Measurements from ENCODE around the gene NLRP8.
"Not testable (repeated sequence)": the region's sequence is repeated elsewhere in the genome, so short reads cannot be mapped to it uniquely, and the experiment has no call there.

DNA sequence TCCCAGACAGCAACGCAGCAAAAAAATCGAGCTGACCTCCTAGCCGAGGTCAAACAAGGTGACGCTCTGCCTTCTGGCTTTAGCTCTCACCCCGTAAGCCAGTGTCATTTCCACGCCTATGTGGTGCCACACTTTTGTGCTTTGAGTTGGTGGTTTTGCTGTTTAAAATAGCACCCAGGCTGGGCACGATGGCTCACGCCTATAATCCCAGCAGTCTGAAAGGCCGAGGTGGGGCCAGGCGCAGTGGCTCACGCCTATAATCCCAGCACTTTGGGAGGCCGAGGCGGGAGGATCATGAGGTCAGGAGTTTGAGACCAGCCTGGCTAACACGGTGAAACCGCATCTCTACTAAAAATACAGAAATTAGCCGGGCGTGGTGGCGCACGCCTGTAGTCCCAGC is 2.9 kb downstream of the NLRP8 start:
- TF ChIP-seq, protein P1, sequence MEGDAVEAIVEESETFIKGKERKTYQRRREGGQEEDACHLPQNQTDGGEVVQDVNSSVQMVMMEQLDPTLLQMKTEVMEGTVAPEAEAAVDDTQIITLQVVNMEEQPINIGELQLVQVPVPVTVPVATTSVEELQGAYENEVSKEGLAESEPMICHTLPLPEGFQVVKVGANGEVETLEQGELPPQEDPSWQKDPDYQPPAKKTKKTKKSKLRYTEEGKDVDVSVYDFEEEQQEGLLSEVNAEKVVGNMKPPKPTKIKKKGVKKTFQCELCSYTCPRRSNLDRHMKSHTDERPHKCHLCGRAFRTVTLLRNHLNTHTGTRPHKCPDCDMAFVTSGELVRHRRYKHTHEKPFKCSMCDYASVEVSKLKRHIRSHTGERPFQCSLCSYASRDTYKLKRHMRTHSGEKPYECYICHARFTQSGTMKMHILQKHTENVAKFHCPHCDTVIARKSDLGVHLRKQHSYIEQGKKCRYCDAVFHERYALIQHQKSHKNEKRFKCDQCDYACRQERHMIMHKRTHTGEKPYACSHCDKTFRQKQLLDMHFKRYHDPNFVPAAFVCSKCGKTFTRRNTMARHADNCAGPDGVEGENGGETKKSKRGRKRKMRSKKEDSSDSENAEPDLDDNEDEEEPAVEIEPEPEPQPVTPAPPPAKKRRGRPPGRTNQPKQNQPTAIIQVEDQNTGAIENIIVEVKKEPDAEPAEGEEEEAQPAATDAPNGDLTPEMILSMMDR (IDR thresholded peaks at IDR 0.05; ENCODE audit: poor library complexity, severe bottlenecking): not testable (repeated sequence)
- TF ChIP-seq EZH2 (IDR thresholded peaks at IDR 0.05; ENCODE audit: borderline replicate concordance, insufficient read depth, low read length, poor library complexity, severe bottlenecking); TAF1 (IDR thresholded peaks at IDR 0.05; ENCODE audit: low read depth); EP300 (conservative IDR thresholded peaks at IDR 0.05; ENCODE audit: poor library complexity, severe bottlenecking); SMC3 (conservative IDR thresholded peaks at IDR 0.05; ENCODE audit: poor library complexity); POLR2AphosphoS5 (IDR thresholded peaks at IDR 0.05): not testable (repeated sequence)
- TF ChIP-seq, protein P2, sequence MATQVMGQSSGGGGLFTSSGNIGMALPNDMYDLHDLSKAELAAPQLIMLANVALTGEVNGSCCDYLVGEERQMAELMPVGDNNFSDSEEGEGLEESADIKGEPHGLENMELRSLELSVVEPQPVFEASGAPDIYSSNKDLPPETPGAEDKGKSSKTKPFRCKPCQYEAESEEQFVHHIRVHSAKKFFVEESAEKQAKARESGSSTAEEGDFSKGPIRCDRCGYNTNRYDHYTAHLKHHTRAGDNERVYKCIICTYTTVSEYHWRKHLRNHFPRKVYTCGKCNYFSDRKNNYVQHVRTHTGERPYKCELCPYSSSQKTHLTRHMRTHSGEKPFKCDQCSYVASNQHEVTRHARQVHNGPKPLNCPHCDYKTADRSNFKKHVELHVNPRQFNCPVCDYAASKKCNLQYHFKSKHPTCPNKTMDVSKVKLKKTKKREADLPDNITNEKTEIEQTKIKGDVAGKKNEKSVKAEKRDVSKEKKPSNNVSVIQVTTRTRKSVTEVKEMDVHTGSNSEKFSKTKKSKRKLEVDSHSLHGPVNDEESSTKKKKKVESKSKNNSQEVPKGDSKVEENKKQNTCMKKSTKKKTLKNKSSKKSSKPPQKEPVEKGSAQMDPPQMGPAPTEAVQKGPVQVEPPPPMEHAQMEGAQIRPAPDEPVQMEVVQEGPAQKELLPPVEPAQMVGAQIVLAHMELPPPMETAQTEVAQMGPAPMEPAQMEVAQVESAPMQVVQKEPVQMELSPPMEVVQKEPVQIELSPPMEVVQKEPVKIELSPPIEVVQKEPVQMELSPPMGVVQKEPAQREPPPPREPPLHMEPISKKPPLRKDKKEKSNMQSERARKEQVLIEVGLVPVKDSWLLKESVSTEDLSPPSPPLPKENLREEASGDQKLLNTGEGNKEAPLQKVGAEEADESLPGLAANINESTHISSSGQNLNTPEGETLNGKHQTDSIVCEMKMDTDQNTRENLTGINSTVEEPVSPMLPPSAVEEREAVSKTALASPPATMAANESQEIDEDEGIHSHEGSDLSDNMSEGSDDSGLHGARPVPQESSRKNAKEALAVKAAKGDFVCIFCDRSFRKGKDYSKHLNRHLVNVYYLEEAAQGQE (IDR thresholded peaks at IDR 0.05; ENCODE audit: borderline replicate concordance): not testable (repeated sequence)

Measured in neural cell (in vitro differentiated cells).